Measurements from ENCODE around the gene FATE1. TPM values are rescaled to one million over a fixed set of nuclear protein-coding genes. Genes with fewer than 3 reads are reported as not detected.

Gene FATE1
- total RNA-seq, 2 experiments from 2014 or later: not detected

GRCh38 chrX:151742311-151742710 is 26.5 kb downstream of the FATE1 start:
- DNase-seq (ENCODE audit: low spot score): no peak
- TF ChIP-seq, protein P1, sequence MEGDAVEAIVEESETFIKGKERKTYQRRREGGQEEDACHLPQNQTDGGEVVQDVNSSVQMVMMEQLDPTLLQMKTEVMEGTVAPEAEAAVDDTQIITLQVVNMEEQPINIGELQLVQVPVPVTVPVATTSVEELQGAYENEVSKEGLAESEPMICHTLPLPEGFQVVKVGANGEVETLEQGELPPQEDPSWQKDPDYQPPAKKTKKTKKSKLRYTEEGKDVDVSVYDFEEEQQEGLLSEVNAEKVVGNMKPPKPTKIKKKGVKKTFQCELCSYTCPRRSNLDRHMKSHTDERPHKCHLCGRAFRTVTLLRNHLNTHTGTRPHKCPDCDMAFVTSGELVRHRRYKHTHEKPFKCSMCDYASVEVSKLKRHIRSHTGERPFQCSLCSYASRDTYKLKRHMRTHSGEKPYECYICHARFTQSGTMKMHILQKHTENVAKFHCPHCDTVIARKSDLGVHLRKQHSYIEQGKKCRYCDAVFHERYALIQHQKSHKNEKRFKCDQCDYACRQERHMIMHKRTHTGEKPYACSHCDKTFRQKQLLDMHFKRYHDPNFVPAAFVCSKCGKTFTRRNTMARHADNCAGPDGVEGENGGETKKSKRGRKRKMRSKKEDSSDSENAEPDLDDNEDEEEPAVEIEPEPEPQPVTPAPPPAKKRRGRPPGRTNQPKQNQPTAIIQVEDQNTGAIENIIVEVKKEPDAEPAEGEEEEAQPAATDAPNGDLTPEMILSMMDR (conservative IDR thresholded peaks at IDR 0.05; ENCODE audit: low read length): no peak
- no peak for TF ChIP-seq EZH2phosphoT487 (IDR thresholded peaks at IDR 0.05; ENCODE audit: borderline replicate concordance, low read depth, low read length)
- POLR2A ChIA-PET: no interaction called here

DNA sequence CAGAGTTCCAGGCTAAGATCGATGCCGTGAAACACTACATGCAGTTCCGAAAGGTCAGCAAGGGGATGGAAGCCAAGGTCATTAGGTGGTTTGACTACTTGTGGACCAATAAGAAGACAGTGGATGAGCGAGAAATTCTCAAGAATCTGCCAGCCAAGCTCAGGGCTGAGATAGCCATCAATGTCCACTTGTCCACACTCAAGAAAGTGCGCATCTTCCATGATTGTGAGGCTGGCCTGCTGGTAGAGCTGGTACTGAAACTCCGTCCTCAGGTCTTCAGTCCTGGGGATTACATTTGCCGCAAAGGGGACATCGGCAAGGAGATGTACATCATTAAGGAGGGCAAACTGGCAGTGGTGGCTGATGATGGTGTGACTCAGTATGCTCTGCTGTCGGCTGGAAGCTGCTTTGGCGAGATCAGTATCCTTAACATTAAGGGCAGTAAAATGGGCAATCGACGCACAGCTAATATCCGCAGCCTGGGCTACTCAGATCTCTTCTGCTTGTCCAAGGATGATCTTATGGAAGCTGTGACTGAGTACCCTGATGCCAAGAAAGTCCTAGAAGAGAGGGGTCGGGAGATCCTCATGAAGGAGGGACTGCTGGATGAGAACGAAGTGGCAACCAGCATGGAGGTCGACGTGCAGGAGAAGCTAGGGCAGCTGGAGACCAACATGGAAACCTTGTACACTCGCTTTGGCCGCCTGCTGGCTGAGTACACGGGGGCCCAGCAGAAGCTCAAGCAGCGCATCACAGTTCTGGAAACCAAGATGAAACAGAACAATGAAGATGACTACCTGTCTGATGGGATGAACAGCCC is 28.0 kb downstream of the FATE1 start:
- no peak for DNase-seq (ENCODE audit: low spot score)
- ChIA-PET POLR2A (no interaction called here), CTCF (ENCODE audit: unreplicated experiment) (interaction anchor here (0.6 kb wide), 1 partner anchor 1154 kb away, joined by 3 read pairs; no protein-coding TSS in a partner anchor)
- no peak overlapping the region for H3K27ac ChIP-seq (ENCODE audit: low read depth, low read length, poor library complexity, severe bottlenecking)
- H3K79me2 ChIP-seq (ENCODE audit: insufficient read depth, low read depth, low read length): no peaks in the 10 kb centered on the region
- H3K4me3 ChIP-seq (ENCODE audit: low read depth, low read length, poor library complexity, severe bottlenecking): no peak overlapping the region
- H3K9me3 ChIP-seq (ENCODE audit: low read length): no peaks in the 10 kb centered on the region
- TF ChIP-seq EZH2phosphoT487 (IDR thresholded peaks at IDR 0.05; ENCODE audit: borderline replicate concordance, low read depth, low read length): no peak
- TF ChIP-seq, protein P1 (conservative IDR thresholded peaks at IDR 0.05; ENCODE audit: low read length): no peak
- H3K9me2 ChIP-seq (ENCODE audit: insufficient read depth, low read length): no peaks in the 10 kb centered on the region
- no peaks in the 10 kb centered on the region for H4K20me1 ChIP-seq (ENCODE audit: insufficient read depth, low read length)
- intact Hi-C loops (cut with micrococcal nuclease; ENCODE audit: unreplicated experiment): no loop called here
- no peak overlapping the region for H2AFZ ChIP-seq (ENCODE audit: low read length)
- no peaks in the 10 kb centered on the region for H3K36me3 ChIP-seq (ENCODE audit: insufficient read depth, low read length)
- H3K4me1 ChIP-seq (ENCODE audit: insufficient read depth, low read length, poor library complexity, severe bottlenecking): no peaks in the 10 kb centered on the region
- BruUV-seq (replicated peaks): no TSS peak
- no peak overlapping the region for H3K4me2 ChIP-seq (ENCODE audit: low read length)

More at GRCh38 chrX:151742311-151742710, 26.5 kb downstream of the FATE1 start:
- Histone ChIP-seq H3K27ac (ENCODE audit: low read depth, low read length, poor library complexity, severe bottlenecking) (no peak overlapping the region), H3K9me3 (ENCODE audit: low read length) (no peaks in the 10 kb centered on the region), H3K4me2 (ENCODE audit: low read length) (no peak overlapping the region), H3K9me2 (ENCODE audit: insufficient read depth, low read length) (no peaks in the 10 kb centered on the region), H3K36me3 (ENCODE audit: insufficient read depth, low read length) (no peaks in the 10 kb centered on the region), H3K4me1 (ENCODE audit: insufficient read depth, low read length, poor library complexity, severe bottlenecking) (no peaks in the 10 kb centered on the region), H3K4me3 (ENCODE audit: low read depth, low read length, poor library complexity, severe bottlenecking) (no peak overlapping the region), H2AFZ (ENCODE audit: low read length) (no peak overlapping the region), H3K79me2 (ENCODE audit: insufficient read depth, low read depth, low read length) (no peaks in the 10 kb centered on the region), H4K20me1 (ENCODE audit: insufficient read depth, low read length) (no peaks in the 10 kb centered on the region)
- intact Hi-C loops (cut with micrococcal nuclease; ENCODE audit: unreplicated experiment): no loop called here
- no TSS peak for BruUV-seq (replicated peaks)
- CTCF ChIA-PET (ENCODE audit: unreplicated experiment): no interaction called here

GRCh38 chrX:151745651-151746050 is 29.8 kb downstream of the FATE1 start:
- H3K9me3 ChIP-seq (ENCODE audit: low read length): no peaks in the 10 kb centered on the region
- no peak overlapping the region for H3K4me3 ChIP-seq (ENCODE audit: low read depth, low read length, poor library complexity, severe bottlenecking)
- H4K20me1 ChIP-seq (ENCODE audit: insufficient read depth, low read length): no peaks in the 10 kb centered on the region
- H3K27ac ChIP-seq (ENCODE audit: low read depth, low read length, poor library complexity, severe bottlenecking): no peak overlapping the region
- ChIA-PET POLR2A (no interaction called here), CTCF (ENCODE audit: unreplicated experiment) (no interaction called here)
- no TSS peak for BruUV-seq (replicated peaks)
- TF ChIP-seq, protein P1 (conservative IDR thresholded peaks at IDR 0.05; ENCODE audit: low read length): no peak
- TF ChIP-seq EZH2phosphoT487 (IDR thresholded peaks at IDR 0.05; ENCODE audit: borderline replicate concordance, low read depth, low read length): no peak
- no peaks in the 10 kb centered on the region for H3K79me2 ChIP-seq (ENCODE audit: insufficient read depth, low read depth, low read length)
- intact Hi-C loops (cut with micrococcal nuclease; ENCODE audit: unreplicated experiment): no loop called here
- no peak overlapping the region for H2AFZ ChIP-seq (ENCODE audit: low read length)
- DNase-seq (ENCODE audit: low spot score): no peak
- H3K4me1 ChIP-seq (ENCODE audit: insufficient read depth, low read length, poor library complexity, severe bottlenecking): no peaks in the 10 kb centered on the region
- H3K9me2 ChIP-seq (ENCODE audit: insufficient read depth, low read length): no peaks in the 10 kb centered on the region
- H3K4me2 ChIP-seq (ENCODE audit: low read length): no peak overlapping the region
- no peaks in the 10 kb centered on the region for H3K36me3 ChIP-seq (ENCODE audit: insufficient read depth, low read length)
